SH-SY5Y (cell line): Measurements from ENCODE around the gene NCK2.

Experiments used
- GATA2 ChIP-seq: IDR thresholded peaks from 2 replicates; pipeline ENCODE4 v1.6.1; 2011; ENCODE audit warnings: mild to moderate bottlenecking, low read depth, low read length
- GATA3 ChIP-seq: IDR thresholded peaks from 2 replicates; pipeline ENCODE4 v1.6.1; 2011; ENCODE audit warnings: low read depth, mild to moderate bottlenecking, low read length, moderate library complexity

- no peak for TF ChIP-seq GATA2
- TF ChIP-seq GATA3, result no peak
These were observed 5.3 kb upstream of the NCK2 start for GRCh38 chr2:105739426-105739825.
